ENCODE data around the gene THRAP3.

GRCh38 chr1:36287595-36287994 lies 63.4 kb downstream of the THRAP3 start:
- no peak for TF ChIP-seq MAZ (CRISPR knock-in tag; conservative IDR thresholded peaks at IDR 0.05 in 1 of 2, IDR thresholded peaks at IDR 0.05 in 1 of 2)
- TF ChIP-seq, protein P1, sequence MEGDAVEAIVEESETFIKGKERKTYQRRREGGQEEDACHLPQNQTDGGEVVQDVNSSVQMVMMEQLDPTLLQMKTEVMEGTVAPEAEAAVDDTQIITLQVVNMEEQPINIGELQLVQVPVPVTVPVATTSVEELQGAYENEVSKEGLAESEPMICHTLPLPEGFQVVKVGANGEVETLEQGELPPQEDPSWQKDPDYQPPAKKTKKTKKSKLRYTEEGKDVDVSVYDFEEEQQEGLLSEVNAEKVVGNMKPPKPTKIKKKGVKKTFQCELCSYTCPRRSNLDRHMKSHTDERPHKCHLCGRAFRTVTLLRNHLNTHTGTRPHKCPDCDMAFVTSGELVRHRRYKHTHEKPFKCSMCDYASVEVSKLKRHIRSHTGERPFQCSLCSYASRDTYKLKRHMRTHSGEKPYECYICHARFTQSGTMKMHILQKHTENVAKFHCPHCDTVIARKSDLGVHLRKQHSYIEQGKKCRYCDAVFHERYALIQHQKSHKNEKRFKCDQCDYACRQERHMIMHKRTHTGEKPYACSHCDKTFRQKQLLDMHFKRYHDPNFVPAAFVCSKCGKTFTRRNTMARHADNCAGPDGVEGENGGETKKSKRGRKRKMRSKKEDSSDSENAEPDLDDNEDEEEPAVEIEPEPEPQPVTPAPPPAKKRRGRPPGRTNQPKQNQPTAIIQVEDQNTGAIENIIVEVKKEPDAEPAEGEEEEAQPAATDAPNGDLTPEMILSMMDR (IDR thresholded peaks at IDR 0.05 in 2 of 3, conservative IDR thresholded peaks at IDR 0.05 in 1 of 3; ENCODE audit: insufficient read depth in 2 of 3, low read depth in 1 of 3, low read length in 3 of 3), result no peak
- TF ChIP-seq PRDM10 (IDR thresholded peaks at IDR 0.05; ENCODE audit: partially characterized antibody), result no peak
- TF ChIP-seq ZNF165 (CRISPR knock-in tag; IDR thresholded peaks at IDR 0.05; ENCODE audit: borderline replicate concordance), result no peak
- no peak for TF ChIP-seq SMARCE1 (IDR thresholded peaks at IDR 0.05)
- TF ChIP-seq ZNF589 (CRISPR knock-in tag; IDR thresholded peaks at IDR 0.05; ENCODE audit: low read depth), result no peak

All from K562 (cell line).